Endothelial cell of umbilical vein (primary cell): Measurements from ENCODE around the gene HSD17B14. TPM values are rescaled to one million over a fixed set of nuclear protein-coding genes. Genes with fewer than 3 reads are reported as not detected.

Source experiments
- BruUV-seq: library from RNA; stranded (reverse); fragments of 400-500 nt; replicated peaks from 2 replicates; lab custom pipeline; 2021; lab: Mats Ljungman, UMichigan
- CTCF ChIA-PET: fragments of 300-600, 350-600 bp; sonication (Branson Sonifier 250); formaldehyde crosslinking; loops from one replicate; lab custom pipeline; 2021; ENCODE audit warnings: antibody characterized with exemption, inconsistent platforms; lab: Charles Lee
- POLR2A ChIA-PET: fragments of 300-600, 350-600 bp; sonication (Branson Sonifier 250); formaldehyde crosslinking; loops from one replicate; lab custom pipeline; 2021; ENCODE audit warnings: antibody characterized with exemption, inconsistent platforms; lab: Charles Lee
- DNase-seq: peaks from one replicate; pipeline ENCODE4 v3.0.0-alpha.2; 2011; ENCODE audit warnings: low read depth, low spot score
- FAIRE-seq: peaks from 2 replicates; lab custom pipeline; 2011; peaks lifted over from hg19 to GRCh38; lab: Jason Lieb, UNC
- H2AFZ ChIP-seq: 2 replicates; pipeline ENCODE4 v1.6.0; 2012; ENCODE audit warnings: low read depth, low read length, control low read depth, inconsistent platforms
- H3K27ac ChIP-seq: 2 replicates; pipeline ENCODE4 v1.5.1; 2011; ENCODE audit warnings: low read depth, mild to moderate bottlenecking, control low read depth, low read length, moderate library complexity; ENCODE audit not compliant: insufficient read depth
- H3K27me3 ChIP-seq, 2 experiments: 2 replicates each; pipeline versions ENCODE4 v1.6.0 to v1.6.1; 2011; ENCODE audit warnings: low read length in 2 of 2, mixed read lengths in 1 of 2; ENCODE audit not compliant: control insufficient read depth in 2 of 2, insufficient read depth in 2 of 2
- H3K36me3 ChIP-seq, 2 experiments: 2 replicates in 1 of 2; 3 replicates in 1 of 2; pipeline ENCODE4 v1.5.1; 2011; ENCODE audit warnings: low read length in 2 of 2, mild to moderate bottlenecking in 1 of 2, moderate library complexity in 1 of 2; ENCODE audit not compliant: control insufficient read depth in 2 of 2, insufficient read depth in 2 of 2; ENCODE audit errors: extremely low read depth in 1 of 2
- H3K4me1 ChIP-seq: 3 replicates; pipeline ENCODE4 v1.5.1; 2011; ENCODE audit warnings: mild to moderate bottlenecking, low read length; ENCODE audit not compliant: control insufficient read depth, insufficient read depth; ENCODE audit errors: extremely low read depth
- H3K4me2 ChIP-seq: 2 replicates; pipeline ENCODE4 v1.6.1; 2011; ENCODE audit warnings: low read length, control low read depth, mixed read lengths; ENCODE audit not compliant: insufficient read depth
- H3K4me3 ChIP-seq, 3 experiments: fragments of 200-600 bp in 1 of 3; sonication (generic), shearing (Covaris generic) in 1 of 3; replicated peaks in 1 of 3; 2 replicates each; pipeline ENCODE4 v1.5.1; 2011 to 2016; ENCODE audit warnings: control low read depth in 3 of 3, low read length in 3 of 3, mild to moderate bottlenecking in 2 of 3, inconsistent platforms in 1 of 3, low read depth in 1 of 3, moderate library complexity in 1 of 3; ENCODE audit not compliant: insufficient read depth in 1 of 3
- H3K79me2 ChIP-seq: 2 replicates; pipeline ENCODE4 v1.6.0; 2012; ENCODE audit warnings: low read length, inconsistent platforms; ENCODE audit not compliant: control insufficient read depth, insufficient read depth
- H3K9ac ChIP-seq: replicated peaks from 2 replicates; pipeline ENCODE3; 2011; ENCODE audit warnings: low read length, control low read depth; ENCODE audit not compliant: insufficient read depth; ENCODE audit errors: extremely low read depth
- H3K9me1 ChIP-seq: replicated peaks from 3 replicates; pipeline ENCODE4 v1.6.0; 2011; ENCODE audit warnings: mild to moderate bottlenecking, low read length; ENCODE audit not compliant: control insufficient read depth, insufficient read depth; ENCODE audit errors: extremely low read depth
- H3K9me3 ChIP-seq: replicated peaks from 2 replicates; pipeline ENCODE4 v1.5.1; 2012; ENCODE audit warnings: low read length, inconsistent platforms; ENCODE audit not compliant: control insufficient read depth, insufficient read depth
- H4K20me1 ChIP-seq: replicated peaks from 2 replicates; pipeline ENCODE3; 2011; ENCODE audit warnings: mild to moderate bottlenecking, low read length; ENCODE audit not compliant: control insufficient read depth, insufficient read depth; ENCODE audit errors: extremely low read depth
- EZH2 ChIP-seq: IDR thresholded peaks from 2 replicates; pipeline ENCODE4 v1.6.1; 2012; ENCODE audit warnings: borderline replicate concordance, low read depth, mild to moderate bottlenecking, moderate library complexity, low read length, inconsistent platforms; ENCODE audit not compliant: severe bottlenecking
- FOS ChIP-seq: IDR thresholded peaks from 2 replicates; pipeline ENCODE4 v1.6.1; 2011; ENCODE audit warnings: mild to moderate bottlenecking, low read length, moderate library complexity, borderline replicate concordance; ENCODE audit not compliant: insufficient read depth
- GATA2 ChIP-seq: IDR thresholded peaks from 2 replicates; pipeline ENCODE4 v1.7.0; 2011; ENCODE audit warnings: low read depth, mild to moderate bottlenecking, moderate library complexity, mixed read lengths, low read length; ENCODE audit not compliant: insufficient read length, insufficient read depth
- JUN ChIP-seq: IDR thresholded peaks from 2 replicates; pipeline ENCODE4 v1.6.1; 2011; ENCODE audit warnings: borderline replicate concordance, low read depth; ENCODE audit not compliant: insufficient read length, insufficient read depth
- MYC ChIP-seq: IDR thresholded peaks from one replicate; pipeline ENCODE4 v1.6.1; 2011; ENCODE audit warnings: mild to moderate bottlenecking, low read depth, low read length
- POLR2A ChIP-seq: IDR thresholded peaks from 2 replicates; pipeline ENCODE4 v1.6.1; 2012; ENCODE audit warnings: low read depth, mild to moderate bottlenecking, control low read depth, low read length
- POLR2AphosphoS5 ChIP-seq: IDR thresholded peaks from 2 replicates; pipeline ENCODE4 v1.6.1; 2012; ENCODE audit warnings: low read depth, mild to moderate bottlenecking, control low read depth, low read length, moderate library complexity; ENCODE audit not compliant: insufficient read depth
- dilution Hi-C: fragments of 300-500 bp; cut with MboI; formaldehyde crosslinking; loops from one replicate; pipeline ENCODE4 v1.15.0; 2019; ENCODE audit warnings: low sequenced_read_pairs; ENCODE audit not compliant: extremely low pct_ligation_motif_present
- intact Hi-C: fragments of 100-400 bp; cut with micrococcal nuclease; formaldehyde crosslinking; loops from one replicate; pipeline ENCODE4 v1.10.0; 2022
- polyA plus RNA-seq, 4 experiments: library from polyadenylated mRNA; depleted of rRNA in 3 of 4; stranded (reverse) in 3 of 4; unstranded in 1 of 4; fragments of >200 nt; gene quantifications; 2 replicates each; pipeline versions ENCODE4 v1.2.1 to v1.2.3, GENCODE V29; 2011 to 2012; ENCODE audit warnings: missing spikeins in 1 of 4
- total RNA-seq: library from RNA; stranded (reverse); gene quantifications from 2 replicates; pipeline ENCODE4 v1.2.3, GENCODE V29; 2021
- TF ChIP-seq, protein P1 (sequence below), 2 donors: IDR thresholded peaks; 1 replicate in 1 of 2; 2 replicates in 1 of 2; pipeline ENCODE4 v1.5.1; 2011; ENCODE audit warnings: low read length in 2 of 2, mild to moderate bottlenecking in 2 of 2, moderate library complexity in 2 of 2, control low read depth in 1 of 2, inconsistent platforms in 1 of 2, low read depth in 1 of 2; ENCODE audit not compliant: insufficient read depth in 1 of 2; ENCODE audit errors: extremely low read depth in 1 of 2
- TF ChIP-seq, protein P2 (sequence below): IDR thresholded peaks from 2 replicates; pipeline ENCODE4 v1.6.1; 2011; ENCODE audit not compliant: insufficient read depth, insufficient read length

The HSD17B14 gene
- total and polyA plus RNA-seq, 2 donors (not counting 3 experiments of a cell fraction or from before 2014, with no cell fraction given), result 20.9 to 46.3 TPM

- H3K36me3 ChIP-seq, result no peaks in the 10 kb centered on the region
- no peak overlapping the region for H3K27ac ChIP-seq
- no peaks in the 10 kb centered on the region for H3K27me3 ChIP-seq
- FAIRE-seq (no peak), DNase-seq (no peak)
- TF ChIP-seq EZH2 (no peak), GATA2 (no peak), FOS (no peak), POLR2AphosphoS5 (no peak), MYC (no peak), POLR2A (no peak), JUN (no peak)
- TF ChIP-seq, protein P1, sequence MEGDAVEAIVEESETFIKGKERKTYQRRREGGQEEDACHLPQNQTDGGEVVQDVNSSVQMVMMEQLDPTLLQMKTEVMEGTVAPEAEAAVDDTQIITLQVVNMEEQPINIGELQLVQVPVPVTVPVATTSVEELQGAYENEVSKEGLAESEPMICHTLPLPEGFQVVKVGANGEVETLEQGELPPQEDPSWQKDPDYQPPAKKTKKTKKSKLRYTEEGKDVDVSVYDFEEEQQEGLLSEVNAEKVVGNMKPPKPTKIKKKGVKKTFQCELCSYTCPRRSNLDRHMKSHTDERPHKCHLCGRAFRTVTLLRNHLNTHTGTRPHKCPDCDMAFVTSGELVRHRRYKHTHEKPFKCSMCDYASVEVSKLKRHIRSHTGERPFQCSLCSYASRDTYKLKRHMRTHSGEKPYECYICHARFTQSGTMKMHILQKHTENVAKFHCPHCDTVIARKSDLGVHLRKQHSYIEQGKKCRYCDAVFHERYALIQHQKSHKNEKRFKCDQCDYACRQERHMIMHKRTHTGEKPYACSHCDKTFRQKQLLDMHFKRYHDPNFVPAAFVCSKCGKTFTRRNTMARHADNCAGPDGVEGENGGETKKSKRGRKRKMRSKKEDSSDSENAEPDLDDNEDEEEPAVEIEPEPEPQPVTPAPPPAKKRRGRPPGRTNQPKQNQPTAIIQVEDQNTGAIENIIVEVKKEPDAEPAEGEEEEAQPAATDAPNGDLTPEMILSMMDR (IDR thresholded peaks at IDR 0.05; ENCODE audit: extremely low read depth in 1 of 2, insufficient read depth in 1 of 2, low read depth in 1 of 2, low read length in 2 of 2), result no peak
- TF ChIP-seq, protein P2, sequence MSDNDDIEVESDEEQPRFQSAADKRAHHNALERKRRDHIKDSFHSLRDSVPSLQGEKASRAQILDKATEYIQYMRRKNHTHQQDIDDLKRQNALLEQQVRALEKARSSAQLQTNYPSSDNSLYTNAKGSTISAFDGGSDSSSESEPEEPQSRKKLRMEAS, result no peak
- no peaks in the 10 kb centered on the region for H3K79me2 ChIP-seq
- intact Hi-C loops (no loop called here), dilution Hi-C loops (no loop called here)
- no peak overlapping the region for H3K4me3 ChIP-seq
- BruUV-seq, result no TSS peak
- no peak overlapping the region for H3K4me2 ChIP-seq
- H3K9ac ChIP-seq, result no peak overlapping the region
- no peaks in the 10 kb centered on the region for H4K20me1 ChIP-seq
- H3K9me3 ChIP-seq, result no peaks in the 10 kb centered on the region
- ChIA-PET POLR2A (no interaction called here), CTCF (interaction anchor here (1.4 to 1.7 kb wide), 2 partner anchors 18 to 73 kb away, joined by 4 to 5 read pairs; no protein-coding TSS in a partner anchor)
- H2AFZ ChIP-seq, result no peak overlapping the region
- no peaks in the 10 kb centered on the region for H3K4me1 ChIP-seq
- H3K9me1 ChIP-seq, result no peaks in the 10 kb centered on the region
These were observed 66.0 kb downstream of the HSD17B14 start for GRCh38 chr19:48770266-48770665.
